PC-3 (cell line): ENCODE results near the gene MAGI1.

Source experiments
- EZH2 ChIP-seq: fragments of 300-600 bp; sonication (generic); IDR thresholded peaks from one replicate; pipeline ENCODE4 v1.6.1; 2017; ENCODE audit warnings: antibody characterized with exemption, mild to moderate bottlenecking, low read length; ENCODE audit not compliant: unreplicated experiment
- TF ChIP-seq, protein P1 (sequence below): fragments of 300-600 bp; sonication (generic); conservative IDR thresholded peaks from 2 replicates; pipeline ENCODE4 v1.5.1; 2017; ENCODE audit warnings: antibody characterized with exemption, low read depth, mild to moderate bottlenecking, low read length

DNA sequence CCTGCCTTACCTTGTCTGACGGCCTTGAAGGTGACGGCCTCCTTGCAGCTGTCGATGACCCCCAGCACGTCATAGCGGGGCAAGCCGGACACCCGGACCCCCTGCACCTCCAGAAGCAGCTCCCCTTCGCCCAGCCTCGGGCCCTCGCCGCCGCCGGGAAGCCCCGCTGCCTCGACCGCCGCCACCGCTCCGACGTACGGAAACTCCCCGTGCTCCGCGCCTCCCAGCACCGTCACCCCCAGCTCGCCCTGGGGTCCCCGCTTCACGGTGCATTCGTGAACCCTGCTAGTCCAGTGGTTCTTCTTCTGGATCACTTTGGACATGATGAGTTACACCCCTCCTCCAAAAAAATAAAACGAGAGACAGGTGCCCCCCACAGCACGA, 740 bp downstream of the MAGI1 start:
- TF ChIP-seq, protein P1, sequence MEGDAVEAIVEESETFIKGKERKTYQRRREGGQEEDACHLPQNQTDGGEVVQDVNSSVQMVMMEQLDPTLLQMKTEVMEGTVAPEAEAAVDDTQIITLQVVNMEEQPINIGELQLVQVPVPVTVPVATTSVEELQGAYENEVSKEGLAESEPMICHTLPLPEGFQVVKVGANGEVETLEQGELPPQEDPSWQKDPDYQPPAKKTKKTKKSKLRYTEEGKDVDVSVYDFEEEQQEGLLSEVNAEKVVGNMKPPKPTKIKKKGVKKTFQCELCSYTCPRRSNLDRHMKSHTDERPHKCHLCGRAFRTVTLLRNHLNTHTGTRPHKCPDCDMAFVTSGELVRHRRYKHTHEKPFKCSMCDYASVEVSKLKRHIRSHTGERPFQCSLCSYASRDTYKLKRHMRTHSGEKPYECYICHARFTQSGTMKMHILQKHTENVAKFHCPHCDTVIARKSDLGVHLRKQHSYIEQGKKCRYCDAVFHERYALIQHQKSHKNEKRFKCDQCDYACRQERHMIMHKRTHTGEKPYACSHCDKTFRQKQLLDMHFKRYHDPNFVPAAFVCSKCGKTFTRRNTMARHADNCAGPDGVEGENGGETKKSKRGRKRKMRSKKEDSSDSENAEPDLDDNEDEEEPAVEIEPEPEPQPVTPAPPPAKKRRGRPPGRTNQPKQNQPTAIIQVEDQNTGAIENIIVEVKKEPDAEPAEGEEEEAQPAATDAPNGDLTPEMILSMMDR, result no peak
- no peak for TF ChIP-seq EZH2
